HFFc6 (cell line): ENCODE measurements around the gene EPB41L2. TPM values are rescaled to one million over a fixed set of nuclear protein-coding genes. Genes with fewer than 3 reads are reported as not detected.

Experiments
- DNase-seq: peaks from one replicate; pipeline ENCODE4 v3.0.0-alpha.2; 2018
- H3K27ac Mint-ChIP-seq: 2 replicates; pipeline ENCODE4 v1.8.0; 2020; ENCODE audit warnings: mild to moderate bottlenecking, mixed read lengths
- H3K27me3 Mint-ChIP-seq: 2 replicates; pipeline ENCODE4 v1.8.0; 2021; ENCODE audit warnings: mild to moderate bottlenecking, moderate library complexity, mixed read lengths; ENCODE audit not compliant: insufficient read depth
- H3K36me3 Mint-ChIP-seq: 2 replicates; pipeline ENCODE4 v1.8.0; 2021; ENCODE audit warnings: low read depth, mixed read lengths
- H3K4me1 Mint-ChIP-seq: 2 replicates; pipeline ENCODE4 v1.8.0; 2020; ENCODE audit warnings: low read depth, mixed read lengths
- H3K4me3 Mint-ChIP-seq: 2 replicates; pipeline ENCODE4 v1.8.0; 2020; ENCODE audit warnings: mild to moderate bottlenecking, moderate library complexity, mixed read lengths
- H3K9me3 Mint-ChIP-seq: 2 replicates; pipeline ENCODE4 v1.8.0; 2020; ENCODE audit warnings: mild to moderate bottlenecking, mixed read lengths
- CTCF ChIP-seq: fragments of 200-600 bp; sonication (generic); IDR thresholded peaks from 2 replicates; pipeline ENCODE4 v1.5.0; 2021; ENCODE audit warnings: antibody characterized with exemption, mild to moderate bottlenecking
- total RNA-seq, 6 experiments: library from RNA; stranded (reverse); fragmentation: NEBNext Ultra II Directional; extraction: Animal tissue kit (Norgen Biotek cat#: 25700); gene quantifications; 2 replicates in 1 of 6; 3 replicates in 5 of 6; pipeline ENCODE4 v1.2.3, GENCODE V29; 2021

Gene EPB41L2
- total RNA-seq, 6 experiments from 2014 or later = 39.3 to 73.8 (median 60.7) TPM

GRCh38 chr6:131027326-131027725 is 35.7 kb downstream of the EPB41L2 start:
- H3K4me3 Mint-ChIP-seq = no peak overlapping the region

GRCh38 chr6:131026243-131026642 is 36.8 kb downstream of the EPB41L2 start:
- Mint-ChIP-seq H3K9me3 (no peaks in the 10 kb centered on the region), H3K36me3 (no peaks in the 10 kb centered on the region), H3K4me1 (peaks cover 56% of the 10 kb centered on the region), H3K27me3 (peaks cover 2% of the 10 kb centered on the region; the same call in 1 of the 2 replicates), H3K27ac (no peak overlapping the region), H3K4me3 (no peak overlapping the region)
- no peak for TF ChIP-seq CTCF
- no peak for DNase-seq

More at GRCh38 chr6:131027326-131027725, 35.7 kb downstream of the EPB41L2 start:
- DNase-seq = no peak
- Mint-ChIP-seq H3K27ac (no peak overlapping the region), H3K36me3 (no peaks in the 10 kb centered on the region), H3K9me3 (no peaks in the 10 kb centered on the region), H3K27me3 (peaks cover 2% of the 10 kb centered on the region; the same call in 1 of the 2 replicates), H3K4me1 (peaks cover 56% of the 10 kb centered on the region)
- peak; percentile 10; the same call in 1 of the 2 replicates for TF ChIP-seq CTCF

- Mint-ChIP-seq H3K4me1 (peaks cover 43% of the 10 kb centered on the region), H3K9me3 (no peaks in the 10 kb centered on the region), H3K36me3 (peaks cover 4% of the 10 kb centered on the region; the same call in 1 of the 2 replicates), H3K27me3 (peaks cover 2% of the 10 kb centered on the region; the same call in 1 of the 2 replicates), H3K4me3 (peak overlapping the region; percentile 72), H3K27ac (peak overlapping the region; percentile 82; the same call in 1 of the 2 replicates)
- no peak for DNase-seq
- TF ChIP-seq CTCF = no peak
Measured at GRCh38 chr6:131024565-131024964, 38.5 kb downstream of the EPB41L2 start.

- H3K27me3 Mint-ChIP-seq = peaks cover 2% of the 10 kb centered on the region; the same call in 1 of the 2 replicates
- H3K27ac Mint-ChIP-seq = peak overlapping the region; percentile 82
- DNase-seq = peak; percentile 55
- TF ChIP-seq CTCF = no peak
- H3K4me3 Mint-ChIP-seq = peak overlapping the region; percentile 72
- H3K9me3 Mint-ChIP-seq = no peaks in the 10 kb centered on the region
- peaks cover 37% of the 10 kb centered on the region for H3K4me1 Mint-ChIP-seq
- H3K36me3 Mint-ChIP-seq = peaks cover 4% of the 10 kb centered on the region; the same call in 1 of the 2 replicates
Measured at GRCh38 chr6:131023834-131024504, 39.1 kb downstream of the EPB41L2 start.

- peaks cover 4% of the 10 kb centered on the region; the same call in 1 of the 2 replicates for H3K36me3 Mint-ChIP-seq
- no peak for DNase-seq
- no peak overlapping the region for H3K4me3 Mint-ChIP-seq
- no peaks in the 10 kb centered on the region for H3K9me3 Mint-ChIP-seq
- peaks cover 2% of the 10 kb centered on the region; the same call in 1 of the 2 replicates for H3K27me3 Mint-ChIP-seq
- TF ChIP-seq CTCF = no peak
- no peak overlapping the region for H3K27ac Mint-ChIP-seq
- H3K4me1 Mint-ChIP-seq = peaks cover 32% of the 10 kb centered on the region
Measured at GRCh38 chr6:131022691-131023090, 40.4 kb downstream of the EPB41L2 start.
